Endothelial cell of umbilical vein (primary cell): ENCODE results near the gene APBA2. TPM values are rescaled to one million over a fixed set of nuclear protein-coding genes. Genes with fewer than 3 reads are reported as not detected.

Source experiments
- BruUV-seq: library from RNA; stranded (reverse); fragments of 400-500 nt; replicated peaks from 2 replicates; lab custom pipeline; 2021; lab: Mats Ljungman, UMichigan
- CTCF ChIA-PET: fragments of 300-600, 350-600 bp; sonication (Branson Sonifier 250); formaldehyde crosslinking; loops from one replicate; lab custom pipeline; 2021; ENCODE audit warnings: antibody characterized with exemption, inconsistent platforms; lab: Charles Lee
- POLR2A ChIA-PET: fragments of 300-600, 350-600 bp; sonication (Branson Sonifier 250); formaldehyde crosslinking; loops from one replicate; lab custom pipeline; 2021; ENCODE audit warnings: antibody characterized with exemption, inconsistent platforms; lab: Charles Lee
- DNase-seq: peaks from one replicate; pipeline ENCODE4 v3.0.0-alpha.2; 2011; ENCODE audit warnings: low read depth, low spot score
- FAIRE-seq: peaks from 2 replicates; lab custom pipeline; 2011; peaks lifted over from hg19 to GRCh38; lab: Jason Lieb, UNC
- H2AFZ ChIP-seq: 2 replicates; pipeline ENCODE4 v1.6.0; 2012; ENCODE audit warnings: low read depth, low read length, control low read depth, inconsistent platforms
- H3K27ac ChIP-seq: 2 replicates; pipeline ENCODE4 v1.5.1; 2011; ENCODE audit warnings: low read depth, mild to moderate bottlenecking, control low read depth, low read length, moderate library complexity; ENCODE audit not compliant: insufficient read depth
- H3K27me3 ChIP-seq, 2 experiments: 2 replicates each; pipeline versions ENCODE4 v1.6.0 to v1.6.1; 2011; ENCODE audit warnings: low read length in 2 of 2, mixed read lengths in 1 of 2; ENCODE audit not compliant: control insufficient read depth in 2 of 2, insufficient read depth in 2 of 2
- H3K36me3 ChIP-seq, 2 experiments: 2 replicates in 1 of 2; 3 replicates in 1 of 2; pipeline ENCODE4 v1.5.1; 2011; ENCODE audit warnings: low read length in 2 of 2, mild to moderate bottlenecking in 1 of 2, moderate library complexity in 1 of 2; ENCODE audit not compliant: control insufficient read depth in 2 of 2, insufficient read depth in 2 of 2; ENCODE audit errors: extremely low read depth in 1 of 2
- H3K4me1 ChIP-seq: 3 replicates; pipeline ENCODE4 v1.5.1; 2011; ENCODE audit warnings: mild to moderate bottlenecking, low read length; ENCODE audit not compliant: control insufficient read depth, insufficient read depth; ENCODE audit errors: extremely low read depth
- H3K4me2 ChIP-seq: 2 replicates; pipeline ENCODE4 v1.6.1; 2011; ENCODE audit warnings: low read length, control low read depth, mixed read lengths; ENCODE audit not compliant: insufficient read depth
- H3K4me3 ChIP-seq, 3 experiments: fragments of 200-600 bp in 1 of 3; sonication (generic), shearing (Covaris generic) in 1 of 3; replicated peaks in 1 of 3; 2 replicates each; pipeline ENCODE4 v1.5.1; 2011 to 2016; ENCODE audit warnings: control low read depth in 3 of 3, low read length in 3 of 3, mild to moderate bottlenecking in 2 of 3, inconsistent platforms in 1 of 3, low read depth in 1 of 3, moderate library complexity in 1 of 3; ENCODE audit not compliant: insufficient read depth in 1 of 3
- H3K79me2 ChIP-seq: 2 replicates; pipeline ENCODE4 v1.6.0; 2012; ENCODE audit warnings: low read length, inconsistent platforms; ENCODE audit not compliant: control insufficient read depth, insufficient read depth
- H3K9ac ChIP-seq: replicated peaks from 2 replicates; pipeline ENCODE3; 2011; ENCODE audit warnings: low read length, control low read depth; ENCODE audit not compliant: insufficient read depth; ENCODE audit errors: extremely low read depth
- H3K9me1 ChIP-seq: replicated peaks from 3 replicates; pipeline ENCODE4 v1.6.0; 2011; ENCODE audit warnings: mild to moderate bottlenecking, low read length; ENCODE audit not compliant: control insufficient read depth, insufficient read depth; ENCODE audit errors: extremely low read depth
- H3K9me3 ChIP-seq: replicated peaks from 2 replicates; pipeline ENCODE4 v1.5.1; 2012; ENCODE audit warnings: low read length, inconsistent platforms; ENCODE audit not compliant: control insufficient read depth, insufficient read depth
- H4K20me1 ChIP-seq: replicated peaks from 2 replicates; pipeline ENCODE3; 2011; ENCODE audit warnings: mild to moderate bottlenecking, low read length; ENCODE audit not compliant: control insufficient read depth, insufficient read depth; ENCODE audit errors: extremely low read depth
- EZH2 ChIP-seq: IDR thresholded peaks from 2 replicates; pipeline ENCODE4 v1.6.1; 2012; ENCODE audit warnings: borderline replicate concordance, low read depth, mild to moderate bottlenecking, moderate library complexity, low read length, inconsistent platforms; ENCODE audit not compliant: severe bottlenecking
- FOS ChIP-seq: IDR thresholded peaks from 2 replicates; pipeline ENCODE4 v1.6.1; 2011; ENCODE audit warnings: mild to moderate bottlenecking, low read length, moderate library complexity, borderline replicate concordance; ENCODE audit not compliant: insufficient read depth
- GATA2 ChIP-seq: IDR thresholded peaks from 2 replicates; pipeline ENCODE4 v1.7.0; 2011; ENCODE audit warnings: low read depth, mild to moderate bottlenecking, moderate library complexity, mixed read lengths, low read length; ENCODE audit not compliant: insufficient read length, insufficient read depth
- JUN ChIP-seq: IDR thresholded peaks from 2 replicates; pipeline ENCODE4 v1.6.1; 2011; ENCODE audit warnings: borderline replicate concordance, low read depth; ENCODE audit not compliant: insufficient read length, insufficient read depth
- MAX ChIP-seq: IDR thresholded peaks from 2 replicates; pipeline ENCODE4 v1.6.1; 2011; ENCODE audit not compliant: insufficient read depth, insufficient read length
- MYC ChIP-seq: IDR thresholded peaks from one replicate; pipeline ENCODE4 v1.6.1; 2011; ENCODE audit warnings: mild to moderate bottlenecking, low read depth, low read length
- POLR2A ChIP-seq: IDR thresholded peaks from 2 replicates; pipeline ENCODE4 v1.6.1; 2012; ENCODE audit warnings: low read depth, mild to moderate bottlenecking, control low read depth, low read length
- POLR2AphosphoS5 ChIP-seq: IDR thresholded peaks from 2 replicates; pipeline ENCODE4 v1.6.1; 2012; ENCODE audit warnings: low read depth, mild to moderate bottlenecking, control low read depth, low read length, moderate library complexity; ENCODE audit not compliant: insufficient read depth
- dilution Hi-C: fragments of 300-500 bp; cut with MboI; formaldehyde crosslinking; loops from one replicate; pipeline ENCODE4 v1.15.0; 2019; ENCODE audit warnings: low sequenced_read_pairs; ENCODE audit not compliant: extremely low pct_ligation_motif_present
- intact Hi-C: fragments of 100-400 bp; cut with micrococcal nuclease; formaldehyde crosslinking; loops from one replicate; pipeline ENCODE4 v1.10.0; 2022
- polyA plus RNA-seq, 4 experiments: library from polyadenylated mRNA; depleted of rRNA in 3 of 4; stranded (reverse) in 3 of 4; unstranded in 1 of 4; fragments of >200 nt; gene quantifications; 2 replicates each; pipeline versions ENCODE4 v1.2.1 to v1.2.3, GENCODE V29; 2011 to 2012; ENCODE audit warnings: missing spikeins in 1 of 4
- total RNA-seq: library from RNA; stranded (reverse); gene quantifications from 2 replicates; pipeline ENCODE4 v1.2.3, GENCODE V29; 2021
- TF ChIP-seq, protein P1 (sequence below), 2 donors: IDR thresholded peaks; 1 replicate in 1 of 2; 2 replicates in 1 of 2; pipeline ENCODE4 v1.5.1; 2011; ENCODE audit warnings: low read length in 2 of 2, mild to moderate bottlenecking in 2 of 2, moderate library complexity in 2 of 2, control low read depth in 1 of 2, inconsistent platforms in 1 of 2, low read depth in 1 of 2; ENCODE audit not compliant: insufficient read depth in 1 of 2; ENCODE audit errors: extremely low read depth in 1 of 2

The APBA2 gene
- total and polyA plus RNA-seq, 2 donors (not counting 3 experiments of a cell fraction or from before 2014, with no cell fraction given) = 5.7 to 11.1 TPM

- Histone ChIP-seq H3K4me3 (no peak overlapping the region), H3K9me3 (no peaks in the 10 kb centered on the region), H3K27me3 (no peaks in the 10 kb centered on the region), H3K9me1 (no peaks in the 10 kb centered on the region), H4K20me1 (no peaks in the 10 kb centered on the region), H3K4me2 (no peak overlapping the region), H3K36me3 (no peaks in the 10 kb centered on the region), H3K9ac (no peak overlapping the region), H3K79me2 (no peaks in the 10 kb centered on the region), H3K4me1 (peaks cover 5% of the 10 kb centered on the region), H3K27ac (no peak overlapping the region), H2AFZ (no peak overlapping the region)
- FAIRE-seq (peak; percentile 81), DNase-seq (peak; percentile 49)
- dilution Hi-C loops = no loop called here
- POLR2A ChIA-PET = no interaction called here
- CTCF ChIA-PET = interaction anchor here (1.0 kb wide), 1 partner anchor 30 kb away, joined by 4 read pairs; no protein-coding TSS in a partner anchor
- intact Hi-C loops = loop anchor here (10.0 kb wide), 1 partner anchor 59 kb away; no protein-coding TSS in a partner anchor
- peak; percentile 43 for TF ChIP-seq FOS
- no peak for TF ChIP-seq JUN
- no TSS peak for BruUV-seq
Observed at GRCh38 chr15:29074045-29074444, 188.3 kb downstream of the APBA2 start.

DNA sequence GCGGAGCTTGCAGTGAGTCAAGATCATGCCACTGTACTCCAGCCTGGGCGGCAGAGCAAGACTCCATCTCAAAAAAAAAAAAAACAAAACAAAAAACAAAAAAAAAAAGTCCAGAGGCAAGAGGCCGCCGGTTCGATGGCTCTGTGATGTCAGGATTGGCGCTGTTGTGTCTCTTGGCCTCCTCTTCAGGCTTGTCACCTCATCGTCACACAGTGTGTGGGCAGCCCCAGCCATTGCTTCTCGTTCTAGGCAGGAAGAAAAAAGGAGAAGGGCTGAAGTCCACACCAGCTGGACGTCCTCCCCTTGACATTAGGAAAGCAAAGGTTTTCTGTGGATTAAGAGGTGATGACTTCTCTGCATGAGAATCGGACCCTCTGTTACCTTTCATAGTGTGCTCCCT lies 192.8 kb downstream of the APBA2 start:
- H3K4me1 ChIP-seq = peaks cover 5% of the 10 kb centered on the region
- no peaks in the 10 kb centered on the region for H3K79me2 ChIP-seq
- H3K9me1 ChIP-seq = no peaks in the 10 kb centered on the region
- H3K27ac ChIP-seq = no peak overlapping the region
- H3K27me3 ChIP-seq = no peaks in the 10 kb centered on the region
- no peaks in the 10 kb centered on the region for H3K9me3 ChIP-seq
- no peak overlapping the region for H2AFZ ChIP-seq
- no peaks in the 10 kb centered on the region for H4K20me1 ChIP-seq
- no TSS peak for BruUV-seq
- no peak overlapping the region for H3K9ac ChIP-seq
- H3K4me2 ChIP-seq = no peak overlapping the region
- H3K36me3 ChIP-seq = no peaks in the 10 kb centered on the region
- FAIRE-seq (no peak), DNase-seq (no peak)
- POLR2A ChIA-PET = interaction anchor here (0.7 kb wide), 1 partner anchor 165 kb away, joined by 7 read pairs; no protein-coding TSS in a partner anchor
- H3K4me3 ChIP-seq = no peak overlapping the region
- TF ChIP-seq EZH2 (no peak), POLR2A (no peak), MYC (no peak), MAX (no peak), GATA2 (no peak), JUN (no peak), FOS (no peak), POLR2AphosphoS5 (no peak)
- TF ChIP-seq, protein P1, sequence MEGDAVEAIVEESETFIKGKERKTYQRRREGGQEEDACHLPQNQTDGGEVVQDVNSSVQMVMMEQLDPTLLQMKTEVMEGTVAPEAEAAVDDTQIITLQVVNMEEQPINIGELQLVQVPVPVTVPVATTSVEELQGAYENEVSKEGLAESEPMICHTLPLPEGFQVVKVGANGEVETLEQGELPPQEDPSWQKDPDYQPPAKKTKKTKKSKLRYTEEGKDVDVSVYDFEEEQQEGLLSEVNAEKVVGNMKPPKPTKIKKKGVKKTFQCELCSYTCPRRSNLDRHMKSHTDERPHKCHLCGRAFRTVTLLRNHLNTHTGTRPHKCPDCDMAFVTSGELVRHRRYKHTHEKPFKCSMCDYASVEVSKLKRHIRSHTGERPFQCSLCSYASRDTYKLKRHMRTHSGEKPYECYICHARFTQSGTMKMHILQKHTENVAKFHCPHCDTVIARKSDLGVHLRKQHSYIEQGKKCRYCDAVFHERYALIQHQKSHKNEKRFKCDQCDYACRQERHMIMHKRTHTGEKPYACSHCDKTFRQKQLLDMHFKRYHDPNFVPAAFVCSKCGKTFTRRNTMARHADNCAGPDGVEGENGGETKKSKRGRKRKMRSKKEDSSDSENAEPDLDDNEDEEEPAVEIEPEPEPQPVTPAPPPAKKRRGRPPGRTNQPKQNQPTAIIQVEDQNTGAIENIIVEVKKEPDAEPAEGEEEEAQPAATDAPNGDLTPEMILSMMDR (IDR thresholded peaks at IDR 0.05; ENCODE audit: extremely low read depth in 1 of 2, insufficient read depth in 1 of 2, low read depth in 1 of 2, low read length in 2 of 2) = no peak
- dilution Hi-C loops (no loop called here), intact Hi-C loops (loop anchor here (10.0 kb wide), 1 partner anchor 64 kb away; no protein-coding TSS in a partner anchor)
- CTCF ChIA-PET = interaction anchor here (1.9 kb wide), 1 partner anchor 25 kb away, joined by 6 read pairs; no protein-coding TSS in a partner anchor
